ENCODE data around the gene MRC2. TPM values are rescaled to one million over a fixed set of nuclear protein-coding genes. Genes with fewer than 3 reads are reported as not detected.

Gene MRC2
- total RNA-seq, 2 experiments from 2014 or later = 10.5 to 11.3 TPM

Other genes starting within 250 kb of the MRC2 start
- not detected for gene EFCAB3, start 247.1 kb upstream of the MRC2 start, total RNA-seq
- gene METTL2A, start 203.8 kb upstream of the MRC2 start, total RNA-seq = 10 to 100 TPM; 25.9 to 31.8 TPM
- 10 to 100 TPM; 37.4 to 60.2 TPM for gene TLK2, start 148.8 kb upstream of the MRC2 start, total RNA-seq
- not detected for gene MARCHF10, start 180.6 kb downstream of the MRC2 start, total RNA-seq